ENCODE data around the gene TMEM47. TPM values are rescaled to one million over a fixed set of nuclear protein-coding genes. Genes with fewer than 3 reads are reported as not detected.

TMEM47 gene
- total RNA-seq, 2 donors from 2014 or later, result 28.5 to 35.7 TPM

DNA sequence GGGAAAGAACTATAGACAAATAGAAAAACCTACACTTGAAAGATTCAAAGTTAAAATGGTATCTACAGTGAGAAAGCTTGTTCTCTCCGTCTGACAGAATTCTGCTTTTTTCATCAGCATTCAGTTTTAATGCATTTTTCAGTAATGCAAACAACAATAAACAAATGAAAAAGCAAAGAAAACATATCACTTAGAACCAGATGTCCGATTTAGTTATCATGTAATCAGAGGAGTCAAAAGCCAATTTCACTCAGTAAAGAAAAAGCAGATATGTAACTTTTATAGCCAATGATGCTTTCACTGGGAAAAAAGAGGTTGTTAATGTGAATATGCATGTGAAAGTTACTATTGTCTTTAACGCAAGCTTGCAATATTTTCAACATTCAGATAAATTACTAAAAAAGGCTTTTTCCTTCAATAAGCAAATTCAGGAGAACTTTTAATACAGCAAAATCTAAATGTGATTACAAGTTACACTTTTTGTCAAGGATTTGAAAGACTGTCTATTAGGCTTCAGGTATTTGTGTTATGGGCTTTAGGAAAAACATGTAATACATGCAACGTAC, 70.7 kb downstream of the TMEM47 start:
- no peaks in the 10 kb centered on the region for H3K9me3 ChIP-seq
- intact Hi-C loops (cut with DNase I), result no loop called here
- H3K27ac ChIP-seq, result no peak overlapping the region
- no peaks in the 10 kb centered on the region for H3K4me1 ChIP-seq (replicated peaks)
- H3K27me3 ChIP-seq (replicated peaks; ENCODE audit: insufficient read depth), result no peaks in the 10 kb centered on the region
- H3K4me3 ChIP-seq, result no peak overlapping the region
- WGBS, result 46% methylated on average over 4 of the region's 4 CpGs
- no peak for TF ChIP-seq POLR2A (IDR thresholded peaks at IDR 0.05)
- TF ChIP-seq POLR2AphosphoS5 (IDR thresholded peaks at IDR 0.05), result no peak
- TF ChIP-seq, protein P1, sequence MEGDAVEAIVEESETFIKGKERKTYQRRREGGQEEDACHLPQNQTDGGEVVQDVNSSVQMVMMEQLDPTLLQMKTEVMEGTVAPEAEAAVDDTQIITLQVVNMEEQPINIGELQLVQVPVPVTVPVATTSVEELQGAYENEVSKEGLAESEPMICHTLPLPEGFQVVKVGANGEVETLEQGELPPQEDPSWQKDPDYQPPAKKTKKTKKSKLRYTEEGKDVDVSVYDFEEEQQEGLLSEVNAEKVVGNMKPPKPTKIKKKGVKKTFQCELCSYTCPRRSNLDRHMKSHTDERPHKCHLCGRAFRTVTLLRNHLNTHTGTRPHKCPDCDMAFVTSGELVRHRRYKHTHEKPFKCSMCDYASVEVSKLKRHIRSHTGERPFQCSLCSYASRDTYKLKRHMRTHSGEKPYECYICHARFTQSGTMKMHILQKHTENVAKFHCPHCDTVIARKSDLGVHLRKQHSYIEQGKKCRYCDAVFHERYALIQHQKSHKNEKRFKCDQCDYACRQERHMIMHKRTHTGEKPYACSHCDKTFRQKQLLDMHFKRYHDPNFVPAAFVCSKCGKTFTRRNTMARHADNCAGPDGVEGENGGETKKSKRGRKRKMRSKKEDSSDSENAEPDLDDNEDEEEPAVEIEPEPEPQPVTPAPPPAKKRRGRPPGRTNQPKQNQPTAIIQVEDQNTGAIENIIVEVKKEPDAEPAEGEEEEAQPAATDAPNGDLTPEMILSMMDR (IDR thresholded peaks at IDR 0.05), result no peak
- DNase-seq (ENCODE audit: low spot score), result no peak
- no peaks in the 10 kb centered on the region for H3K36me3 ChIP-seq

DNA sequence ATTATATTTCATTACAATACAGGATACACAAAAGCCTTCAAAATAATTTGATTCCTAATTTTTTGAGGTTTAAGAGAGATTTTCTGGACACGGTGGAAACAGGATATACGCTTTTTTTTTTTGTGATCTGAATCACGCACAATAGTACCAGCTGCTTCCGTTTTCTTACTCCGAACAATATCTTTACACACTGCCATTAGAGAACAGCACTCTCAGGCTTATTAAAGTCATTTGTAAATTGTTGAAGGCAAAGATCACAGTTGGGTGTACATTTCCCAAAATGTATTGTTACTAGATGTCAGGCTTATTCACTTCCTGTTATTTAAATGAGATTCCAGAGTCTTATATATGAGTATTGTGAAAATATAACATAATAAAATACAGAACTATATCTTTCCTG, 71.5 kb downstream of the TMEM47 start:
- no peaks in the 10 kb centered on the region for H3K27me3 ChIP-seq (replicated peaks; ENCODE audit: insufficient read depth)
- H3K4me3 ChIP-seq, result no peak overlapping the region
- no peak overlapping the region for H3K27ac ChIP-seq
- intact Hi-C loops (cut with DNase I), result no loop called here
- 62% methylated on average over 5 of the region's 5 CpGs for WGBS
- H3K36me3 ChIP-seq, result no peaks in the 10 kb centered on the region
- H3K9me3 ChIP-seq, result no peaks in the 10 kb centered on the region
- TF ChIP-seq POLR2AphosphoS5 (IDR thresholded peaks at IDR 0.05), result no peak
- TF ChIP-seq POLR2A (IDR thresholded peaks at IDR 0.05), result no peak
- TF ChIP-seq, protein P1 (IDR thresholded peaks at IDR 0.05), result no peak
- H3K4me1 ChIP-seq (replicated peaks), result no peaks in the 10 kb centered on the region
- DNase-seq (ENCODE audit: low spot score), result no peak

DNA sequence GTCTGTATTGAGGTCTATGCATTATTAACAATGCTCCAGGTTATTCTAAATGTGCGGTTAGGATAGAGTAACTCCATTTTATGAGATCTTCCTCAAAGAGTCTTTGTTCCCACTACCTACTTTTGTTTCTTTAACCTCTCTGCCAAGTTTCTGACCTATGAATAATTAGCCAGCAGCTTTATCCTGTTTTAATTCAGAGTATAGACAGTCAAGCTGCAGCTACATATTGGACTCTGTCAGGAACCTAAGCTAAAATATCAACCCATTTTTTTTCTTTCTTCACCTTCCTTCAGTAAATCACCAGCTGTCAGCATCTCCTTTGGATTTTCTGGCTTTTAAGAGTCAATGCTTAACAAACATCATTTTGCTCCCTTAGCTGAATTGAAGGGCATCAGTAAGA, 72.3 kb downstream of the TMEM47 start:
- DNase-seq (ENCODE audit: low spot score), result no peak
- intact Hi-C loops (cut with DNase I), result no loop called here
- TF ChIP-seq POLR2AphosphoS5 (IDR thresholded peaks at IDR 0.05), result no peak
- TF ChIP-seq, protein P1 (IDR thresholded peaks at IDR 0.05), result no peak
- TF ChIP-seq POLR2A (IDR thresholded peaks at IDR 0.05), result no peak

DNA sequence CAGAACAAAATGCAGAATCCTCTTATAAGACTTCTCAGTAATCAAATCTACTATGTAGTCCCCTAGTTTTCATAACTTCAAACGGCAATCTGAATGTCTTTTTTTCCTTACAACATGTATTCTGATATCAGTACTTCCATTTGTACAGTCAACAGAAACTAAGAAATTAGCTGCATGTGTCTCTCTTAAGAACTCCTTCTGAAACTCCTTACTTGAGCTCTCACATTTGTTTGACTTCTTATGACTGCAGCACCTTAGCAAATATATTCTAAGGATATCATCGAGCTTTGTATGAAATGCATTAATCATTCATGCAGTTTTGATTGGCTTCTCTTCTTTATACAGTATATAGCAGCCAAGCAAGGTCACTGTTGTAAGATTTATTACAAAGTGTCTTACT, 77.0 kb downstream of the TMEM47 start:
- WGBS, result 38% methylated on average over 2 of the region's 2 CpGs
- TF ChIP-seq POLR2A (IDR thresholded peaks at IDR 0.05) (no peak), POLR2AphosphoS5 (IDR thresholded peaks at IDR 0.05) (no peak)
- TF ChIP-seq, protein P1 (IDR thresholded peaks at IDR 0.05), result no peak
- H3K27ac ChIP-seq, result no peak overlapping the region

More for the DNA sequence above, 72.3 kb downstream of the TMEM47 start:
- Histone ChIP-seq H3K27ac (no peak overlapping the region), H3K36me3 (no peaks in the 10 kb centered on the region), H3K4me3 (no peak overlapping the region), H3K9me3 (no peaks in the 10 kb centered on the region), H3K27me3 (replicated peaks; ENCODE audit: insufficient read depth) (no peaks in the 10 kb centered on the region), H3K4me1 (replicated peaks) (no peaks in the 10 kb centered on the region)
- WGBS, result 50% methylated on average over 1 of the region's 1 CpG

DNA sequence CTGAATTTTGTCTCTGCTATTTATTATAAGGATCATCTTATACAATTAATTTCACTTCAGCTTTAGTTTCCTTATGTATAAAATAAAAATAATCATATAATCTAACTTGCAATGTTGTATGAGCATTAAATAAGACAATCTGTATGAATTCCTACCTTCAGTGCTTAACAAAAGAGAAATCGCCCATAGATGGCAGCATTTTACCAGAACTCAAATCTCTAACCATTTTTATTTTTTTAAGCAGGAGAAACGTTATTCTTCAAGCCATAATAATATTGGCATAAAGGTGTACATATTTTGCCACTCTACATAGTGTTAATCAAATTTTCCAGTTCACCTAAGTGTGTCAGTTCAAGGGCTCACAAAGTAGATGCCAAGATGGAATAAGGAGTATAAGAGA, 78.8 kb downstream of the TMEM47 start:
- Histone ChIP-seq H3K36me3 (no peaks in the 10 kb centered on the region), H3K9me3 (no peaks in the 10 kb centered on the region), H3K4me1 (replicated peaks) (no peaks in the 10 kb centered on the region), H3K27ac (no peak overlapping the region), H3K27me3 (replicated peaks; ENCODE audit: insufficient read depth) (no peaks in the 10 kb centered on the region), H3K4me3 (no peak overlapping the region)
- intact Hi-C loops (cut with DNase I), result no loop called here
- no peak for TF ChIP-seq POLR2A (IDR thresholded peaks at IDR 0.05)
- TF ChIP-seq, protein P1 (IDR thresholded peaks at IDR 0.05), result peak in 1 of 4 experiments; percentile 13
- no peak for TF ChIP-seq POLR2AphosphoS5 (IDR thresholded peaks at IDR 0.05)
- 2% methylated on average over 2 of the region's 2 CpGs for WGBS
- peak; percentile 3 for DNase-seq (ENCODE audit: low spot score)

More for the DNA sequence above, 77.0 kb downstream of the TMEM47 start:
- Histone ChIP-seq H3K4me3 (no peak overlapping the region), H3K9me3 (no peaks in the 10 kb centered on the region), H3K4me1 (replicated peaks) (no peaks in the 10 kb centered on the region), H3K27me3 (replicated peaks; ENCODE audit: insufficient read depth) (no peaks in the 10 kb centered on the region), H3K36me3 (no peaks in the 10 kb centered on the region)
- DNase-seq (ENCODE audit: low spot score), result no peak
- intact Hi-C loops (cut with DNase I), result no loop called here
